EL (cell line): ENCODE measurements around the gene CYP27A1.

ENCODE experiments used
- DNase-seq: peaks from one replicate; pipeline ENCODE4 v3.0.0-alpha.2; 2016

Gene CYP27A1

GRCh38 chr2:218776488-218776887, 5.5 kb upstream of the CYP27A1 start:
- DNase-seq: no peak

- no peak for DNase-seq
Measured at GRCh38 chr2:218777276-218777990, 4.5 kb upstream of the CYP27A1 start.

- DNase-seq: no peak
Measured at GRCh38 chr2:218780046-218780445, 1.9 kb upstream of the CYP27A1 start.

- DNase-seq: no peak
Measured at GRCh38 chr2:218780851-218781690, 876 bp upstream of the CYP27A1 start.

- no peak for DNase-seq
Measured at GRCh38 chr2:218782528-218782844, 539 bp downstream of the CYP27A1 start.

GRCh38 chr2:218783688-218784087, 1.7 kb downstream of the CYP27A1 start:
- no peak for DNase-seq

- no peak for DNase-seq
Measured at GRCh38 chr2:218785103-218785502, 3.2 kb downstream of the CYP27A1 start.

GRCh38 chr2:218786133-218786532, 4.2 kb downstream of the CYP27A1 start:
- DNase-seq: no peak

- no peak for DNase-seq
Measured at GRCh38 chr2:218788529-218789255, 6.7 kb downstream of the CYP27A1 start.

- DNase-seq: no peak
Measured at GRCh38 chr2:218792433-218792832, 10.5 kb downstream of the CYP27A1 start.

- DNase-seq: no peak
Measured at GRCh38 chr2:218796691-218797090, 14.7 kb downstream of the CYP27A1 start.

- DNase-seq: no peak
Measured at GRCh38 chr2:218798767-218799504, 17.0 kb downstream of the CYP27A1 start.

GRCh38 chr2:218799990-218800389, 18.0 kb downstream of the CYP27A1 start:
- DNase-seq: no peak

GRCh38 chr2:218802386-218802994, 20.5 kb downstream of the CYP27A1 start:
- no peak for DNase-seq

GRCh38 chr2:218804817-218805216, 22.9 kb downstream of the CYP27A1 start:
- DNase-seq: no peak

GRCh38 chr2:218805627-218806026, 23.7 kb downstream of the CYP27A1 start:
- peak; percentile 17 for DNase-seq

- peak; percentile 98 for DNase-seq
Measured at GRCh38 chr2:218806346-218806978, 24.5 kb downstream of the CYP27A1 start.

GRCh38 chr2:218807626-218808025, 25.7 kb downstream of the CYP27A1 start:
- peak; percentile 23 for DNase-seq

- no peak for DNase-seq
Measured at GRCh38 chr2:218809515-218809914, 27.6 kb downstream of the CYP27A1 start.

- DNase-seq: no peak
Measured at GRCh38 chr2:218810256-218810655, 28.3 kb downstream of the CYP27A1 start.

GRCh38 chr2:218811382-218811781, 29.4 kb downstream of the CYP27A1 start:
- DNase-seq: no peak
